Keratinocyte (primary cell): Measurements from ENCODE around the gene PYGO1. TPM values are rescaled to one million over a fixed set of nuclear protein-coding genes. Genes with fewer than 3 reads are reported as not detected.

ENCODE experiments used
- DNase-seq: peaks from one replicate; pipeline ENCODE4 v3.0.0-alpha.2; 2011; ENCODE audit warnings: low read depth, missing footprints, low spot score
- FAIRE-seq: peaks from 2 replicates; lab custom pipeline; 2011; peaks lifted over from hg19 to GRCh38; lab: Jason Lieb, UNC
- H2AFZ ChIP-seq: 2 replicates; pipeline ENCODE4 v1.6.0; 2012; ENCODE audit warnings: low read length, control low read depth, inconsistent platforms; ENCODE audit not compliant: control insufficient read depth
- H3K27ac ChIP-seq: 2 replicates; pipeline ENCODE4 v1.5.1; 2011; ENCODE audit warnings: low read length; ENCODE audit not compliant: control insufficient read depth, insufficient read depth
- H3K27me3 ChIP-seq: 3 replicates; pipeline ENCODE4 v1.6.0; 2011; ENCODE audit warnings: low read length; ENCODE audit not compliant: control insufficient read depth, insufficient read depth; ENCODE audit errors: extremely low read depth
- H3K36me3 ChIP-seq, 2 experiments: 2 replicates in 1 of 2; 3 replicates in 1 of 2; pipeline ENCODE4 v1.5.1; 2011; ENCODE audit warnings: low read length in 2 of 2, mild to moderate bottlenecking in 1 of 2; ENCODE audit not compliant: control insufficient read depth in 2 of 2, insufficient read depth in 2 of 2; ENCODE audit errors: extremely low read depth in 1 of 2
- H3K4me1 ChIP-seq: 3 replicates; pipeline ENCODE4 v1.5.1; 2011; ENCODE audit warnings: low read length; ENCODE audit not compliant: control insufficient read depth, insufficient read depth; ENCODE audit errors: extremely low read depth
- H3K4me2 ChIP-seq: 3 replicates; pipeline ENCODE4 v1.6.0; 2011; ENCODE audit warnings: low read depth, low read length; ENCODE audit not compliant: control insufficient read depth, insufficient read depth; ENCODE audit errors: extremely low read depth
- H3K4me3 ChIP-seq, 3 experiments: fragments of 200-600 bp in 1 of 3; sonication (generic) in 1 of 3; 2 replicates in 2 of 3; 3 replicates in 1 of 3; pipeline ENCODE4 v1.5.1; 2011 to 2016; ENCODE audit warnings: low read length in 3 of 3, mild to moderate bottlenecking in 3 of 3, control low read depth in 2 of 3, inconsistent platforms in 1 of 3, low read depth in 1 of 3, mixed read lengths in 1 of 3, mixed run types in 1 of 3, moderate library complexity in 1 of 3; ENCODE audit not compliant: control insufficient read depth in 2 of 3, insufficient read depth in 2 of 3; ENCODE audit errors: extremely low read depth in 1 of 3
- H3K79me2 ChIP-seq: 2 replicates; pipeline ENCODE4 v1.6.0; 2012; ENCODE audit warnings: low read length; ENCODE audit not compliant: control insufficient read depth, insufficient read depth
- H3K9ac ChIP-seq: 3 replicates; pipeline ENCODE4 v1.6.0; 2011; ENCODE audit warnings: low read length; ENCODE audit not compliant: control insufficient read depth, insufficient read depth; ENCODE audit errors: extremely low read depth
- H3K9me1 ChIP-seq: 3 replicates; pipeline ENCODE4 v1.6.0; 2011; ENCODE audit warnings: low read length; ENCODE audit not compliant: control insufficient read depth, insufficient read depth; ENCODE audit errors: extremely low read depth
- H3K9me3 ChIP-seq: 2 replicates; pipeline ENCODE4 v1.5.1; 2012; ENCODE audit warnings: low read depth, low read length; ENCODE audit not compliant: control insufficient read depth
- H4K20me1 ChIP-seq: 3 replicates; pipeline ENCODE4 v1.6.0; 2011; ENCODE audit warnings: low read length; ENCODE audit not compliant: control insufficient read depth, insufficient read depth; ENCODE audit errors: extremely low read depth
- CTCF ChIP-seq, 3 experiments: IDR thresholded peaks in 1 of 3; conservative IDR thresholded peaks in 1 of 3; optimal IDR thresholded peaks in 1 of 3; 2 replicates in 2 of 3; 3 replicates in 1 of 3; pipeline versions ENCODE3 to v1.5.1; 2011; ENCODE audit warnings: low read length in 3 of 3, mild to moderate bottlenecking in 3 of 3, moderate library complexity in 2 of 3, control low read depth in 1 of 3, inconsistent platforms in 1 of 3; ENCODE audit not compliant: insufficient read depth in 2 of 3; ENCODE audit errors: extremely low read depth in 1 of 3
- EZH2 ChIP-seq: IDR thresholded peaks from one replicate; pipeline ENCODE4 v1.6.1; 2012; ENCODE audit warnings: inconsistent platforms, mild to moderate bottlenecking, low read length, moderate library complexity
- dilution Hi-C: fragments of 300-500 bp; cut with MboI; formaldehyde crosslinking; loops from one replicate; pipeline ENCODE4 v1.7.0; 2020; ENCODE audit warnings: low sequenced_read_pairs; ENCODE audit not compliant: extremely low pct_ligation_motif_present
- polyA plus RNA-seq, 5 experiments: library from polyadenylated mRNA; depleted of rRNA in 3 of 5; stranded (reverse) in 3 of 5; stranded (forward) in 1 of 5; unstranded in 1 of 5; fragments of >200 nt; gene quantifications; 1 replicate in 1 of 5; 2 replicates in 3 of 5; 3 replicates in 1 of 5; pipeline versions ENCODE4 v1.2.1 to v1.2.3, GENCODE V29; 2011 to 2012; ENCODE audit warnings: missing spikeins in 2 of 5, low read depth in 1 of 5, low replicate concordance in 1 of 5

PYGO1 gene
- polyA plus RNA-seq, 1 donor (not counting 4 experiments of a cell fraction or from before 2014, with no cell fraction given) = 2.2 TPM

- DNase-seq (no peak), FAIRE-seq (no peak)
- Histone ChIP-seq H3K27ac (no peak overlapping the region), H3K4me3 (no peak overlapping the region), H3K79me2 (no peaks in the 10 kb centered on the region), H4K20me1 (no peaks in the 10 kb centered on the region), H3K9me1 (no peaks in the 10 kb centered on the region), H3K4me1 (no peaks in the 10 kb centered on the region), H3K27me3 (no peaks in the 10 kb centered on the region), H2AFZ (no peak overlapping the region), H3K9ac (no peak overlapping the region), H3K9me3 (no peaks in the 10 kb centered on the region), H3K36me3 (no peaks in the 10 kb centered on the region), H3K4me2 (no peak overlapping the region)
- dilution Hi-C loops = no loop called here
- no peak for TF ChIP-seq EZH2
- TF ChIP-seq CTCF (optimal IDR thresholded peaks at IDR 0.05 in 1 of 3, IDR thresholded peaks at IDR 0.05 in 1 of 3, conservative IDR thresholded peaks at IDR 0.05 in 1 of 3; ENCODE audit: extremely low read depth in 1 of 3, insufficient read depth in 2 of 3, low read length in 3 of 3) = no peak
Measured at GRCh38 chr15:55555089-55555488, 33.1 kb downstream of the PYGO1 start.

- no peak overlapping the region for H2AFZ ChIP-seq
- no peaks in the 10 kb centered on the region for H3K9me1 ChIP-seq
Measured at GRCh38 chr15:55552926-55553325, 35.2 kb downstream of the PYGO1 start.

More at GRCh38 chr15:55552926-55553325, 35.2 kb downstream of the PYGO1 start:
- no peak overlapping the region for H3K4me3 ChIP-seq
- no peak for TF ChIP-seq CTCF (optimal IDR thresholded peaks at IDR 0.05 in 1 of 3, IDR thresholded peaks at IDR 0.05 in 1 of 3, conservative IDR thresholded peaks at IDR 0.05 in 1 of 3; ENCODE audit: extremely low read depth in 1 of 3, insufficient read depth in 2 of 3, low read length in 3 of 3)
- TF ChIP-seq EZH2 = no peak
- H3K27me3 ChIP-seq = no peaks in the 10 kb centered on the region
- no peaks in the 10 kb centered on the region for H4K20me1 ChIP-seq
- dilution Hi-C loops = no loop called here
- FAIRE-seq (no peak), DNase-seq (no peak)
- no peaks in the 10 kb centered on the region for H3K36me3 ChIP-seq
- H3K27ac ChIP-seq = no peak overlapping the region
- H3K4me1 ChIP-seq = no peaks in the 10 kb centered on the region
- no peak overlapping the region for H3K9ac ChIP-seq
- no peaks in the 10 kb centered on the region for H3K9me3 ChIP-seq
- no peak overlapping the region for H3K4me2 ChIP-seq
- no peaks in the 10 kb centered on the region for H3K79me2 ChIP-seq
